NB4 (cell line): ENCODE measurements around the gene XRCC5.

ENCODE experiments used
- DNase-seq: peaks from one replicate; pipeline ENCODE4 v3.0.0; 2010; ENCODE audit warnings: low read depth
- H3K4me3 ChIP-seq: one replicate; pipeline ENCODE4 v1.5.1; 2011; ENCODE audit warnings: mild to moderate bottlenecking, low read depth, low read length, moderate library complexity
- MYC ChIP-seq: IDR thresholded peaks from 2 replicates; pipeline ENCODE4 v1.6.1; 2011; ENCODE audit warnings: low read depth, low read length
- POLR2A ChIP-seq: IDR thresholded peaks from 2 replicates; pipeline ENCODE4 v1.6.1; 2011; ENCODE audit warnings: mild to moderate bottlenecking; ENCODE audit not compliant: insufficient read length; ENCODE audit errors: extremely low read depth
- TF ChIP-seq, protein P1 (sequence below): IDR thresholded peaks from 2 replicates; pipeline ENCODE4 v1.6.1; 2011; ENCODE audit warnings: low read depth, low read length
- TF ChIP-seq, protein P2 (sequence below): IDR thresholded peaks from one replicate; pipeline ENCODE4 v1.5.1; 2012; ENCODE audit warnings: low read depth, low read length

XRCC5 gene

DNA sequence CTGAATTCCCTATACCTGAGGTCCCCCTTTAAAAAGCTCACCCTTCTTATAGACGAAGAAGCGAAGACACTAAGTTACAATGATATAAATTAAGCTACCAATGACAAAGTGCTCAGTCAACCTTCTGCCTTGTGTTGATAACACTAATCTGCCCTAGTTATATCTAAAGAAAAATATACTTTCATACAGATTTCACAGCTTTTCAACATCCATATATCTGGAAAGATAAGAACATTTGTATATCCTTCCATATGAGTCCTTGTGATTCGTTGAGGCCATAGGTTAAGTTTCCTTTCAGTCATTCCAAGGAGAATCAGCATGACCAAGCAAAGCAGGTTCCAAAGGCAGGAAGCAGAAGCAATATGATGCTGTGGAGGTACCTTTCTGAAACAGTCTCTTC lies 46.8 kb downstream of the XRCC5 start:
- no peak for DNase-seq
- no peak overlapping the region for H3K4me3 ChIP-seq
- TF ChIP-seq MYC (no peak), POLR2A (no peak)
- TF ChIP-seq, protein P1, sequence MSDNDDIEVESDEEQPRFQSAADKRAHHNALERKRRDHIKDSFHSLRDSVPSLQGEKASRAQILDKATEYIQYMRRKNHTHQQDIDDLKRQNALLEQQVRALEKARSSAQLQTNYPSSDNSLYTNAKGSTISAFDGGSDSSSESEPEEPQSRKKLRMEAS: no peak
- TF ChIP-seq, protein P2, sequence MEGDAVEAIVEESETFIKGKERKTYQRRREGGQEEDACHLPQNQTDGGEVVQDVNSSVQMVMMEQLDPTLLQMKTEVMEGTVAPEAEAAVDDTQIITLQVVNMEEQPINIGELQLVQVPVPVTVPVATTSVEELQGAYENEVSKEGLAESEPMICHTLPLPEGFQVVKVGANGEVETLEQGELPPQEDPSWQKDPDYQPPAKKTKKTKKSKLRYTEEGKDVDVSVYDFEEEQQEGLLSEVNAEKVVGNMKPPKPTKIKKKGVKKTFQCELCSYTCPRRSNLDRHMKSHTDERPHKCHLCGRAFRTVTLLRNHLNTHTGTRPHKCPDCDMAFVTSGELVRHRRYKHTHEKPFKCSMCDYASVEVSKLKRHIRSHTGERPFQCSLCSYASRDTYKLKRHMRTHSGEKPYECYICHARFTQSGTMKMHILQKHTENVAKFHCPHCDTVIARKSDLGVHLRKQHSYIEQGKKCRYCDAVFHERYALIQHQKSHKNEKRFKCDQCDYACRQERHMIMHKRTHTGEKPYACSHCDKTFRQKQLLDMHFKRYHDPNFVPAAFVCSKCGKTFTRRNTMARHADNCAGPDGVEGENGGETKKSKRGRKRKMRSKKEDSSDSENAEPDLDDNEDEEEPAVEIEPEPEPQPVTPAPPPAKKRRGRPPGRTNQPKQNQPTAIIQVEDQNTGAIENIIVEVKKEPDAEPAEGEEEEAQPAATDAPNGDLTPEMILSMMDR: no peak

DNA sequence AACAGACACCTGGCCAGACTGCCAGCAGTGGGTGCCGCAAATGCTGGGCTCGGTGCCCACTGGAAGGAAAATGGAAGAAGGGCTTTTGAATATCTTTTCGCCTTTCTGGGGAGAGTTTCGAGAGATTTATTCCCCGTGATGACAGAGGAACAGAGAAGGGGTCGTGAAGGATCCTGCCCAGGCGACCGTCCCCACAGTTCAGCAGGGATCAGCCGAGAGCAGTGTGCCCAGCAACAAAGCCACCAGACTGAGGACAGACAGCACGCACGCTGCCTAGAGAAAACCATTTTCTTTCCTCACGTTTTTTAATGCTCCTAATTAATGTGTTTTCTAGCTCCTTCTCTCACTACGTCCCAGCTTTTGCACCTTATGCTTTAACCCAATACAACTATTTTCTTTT lies 47.7 kb downstream of the XRCC5 start:
- no peak for DNase-seq
- no peak for TF ChIP-seq POLR2A
- TF ChIP-seq, protein P2: no peak
- TF ChIP-seq, protein P1: no peak
- TF ChIP-seq MYC: no peak
- H3K4me3 ChIP-seq: no peak overlapping the region

DNA sequence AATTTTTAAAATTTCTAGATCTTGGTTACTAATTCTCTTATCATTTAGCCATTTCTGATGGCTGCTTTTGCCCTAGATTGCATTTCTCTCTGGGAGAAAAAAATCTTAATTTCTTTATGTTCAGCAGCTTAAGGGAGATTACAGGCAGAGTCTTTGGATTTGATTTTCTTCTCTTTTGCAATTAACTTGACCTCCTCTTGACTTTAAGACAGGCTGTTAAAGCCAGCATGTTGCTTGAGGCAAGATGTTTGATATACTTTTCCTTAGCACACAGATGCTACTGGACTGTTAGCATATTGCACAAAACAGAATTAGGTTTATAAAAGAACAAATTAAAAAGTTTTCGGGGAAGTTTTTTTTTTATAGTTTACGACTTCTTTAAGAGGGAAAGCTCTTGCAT lies 50.0 kb downstream of the XRCC5 start:
- DNase-seq: no peak
- no peak overlapping the region for H3K4me3 ChIP-seq
- TF ChIP-seq, protein P2: no peak
- TF ChIP-seq MYC (no peak), POLR2A (no peak)
- TF ChIP-seq, protein P1: no peak

DNA sequence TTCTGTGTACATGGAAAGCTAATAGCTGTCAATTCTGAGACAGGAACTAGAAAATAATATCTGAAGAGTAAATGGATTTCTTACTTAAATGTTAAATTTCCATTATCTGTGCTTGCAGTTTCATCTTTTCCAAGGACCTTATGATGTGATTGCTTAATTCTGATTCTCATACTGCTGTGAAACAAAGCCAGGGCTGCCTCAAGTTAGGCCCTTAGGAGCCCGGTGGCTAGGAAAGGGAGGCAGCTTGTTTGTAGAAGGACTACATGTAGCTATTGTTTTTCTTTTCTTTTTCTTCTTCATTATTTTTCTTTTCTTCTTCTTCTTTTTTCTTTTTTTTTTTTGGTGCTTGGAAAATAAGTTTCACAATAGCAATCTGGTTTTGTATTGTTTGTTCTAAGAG lies 50.5 kb downstream of the XRCC5 start:
- no peak for TF ChIP-seq POLR2A
- TF ChIP-seq, protein P2: no peak
- TF ChIP-seq, protein P1: no peak
- H3K4me3 ChIP-seq: no peak overlapping the region
- DNase-seq: no peak

DNA sequence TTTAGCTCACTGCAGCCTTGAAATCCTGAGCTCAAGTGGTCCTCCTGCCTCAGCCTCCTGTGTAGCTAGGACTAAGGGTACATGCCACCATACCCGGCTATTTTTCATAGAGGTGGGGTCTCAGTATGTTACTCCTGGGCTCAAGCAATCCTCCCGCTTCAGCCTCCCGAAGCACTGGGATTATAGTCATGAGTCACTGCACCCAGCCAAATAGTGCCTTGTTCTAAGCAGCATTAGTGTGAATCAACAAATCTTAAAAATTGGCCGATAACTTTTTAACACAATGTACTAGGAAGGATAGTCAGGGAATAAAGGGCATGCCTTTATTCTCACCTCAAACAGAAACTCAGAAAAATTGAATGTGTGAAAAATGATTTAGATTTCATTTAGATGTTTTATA lies 51.6 kb downstream of the XRCC5 start:
- H3K4me3 ChIP-seq: no peak overlapping the region
- DNase-seq: no peak
- no peak for TF ChIP-seq POLR2A
- TF ChIP-seq, protein P1: no peak
- no peak for TF ChIP-seq MYC
- TF ChIP-seq, protein P2: no peak

DNA sequence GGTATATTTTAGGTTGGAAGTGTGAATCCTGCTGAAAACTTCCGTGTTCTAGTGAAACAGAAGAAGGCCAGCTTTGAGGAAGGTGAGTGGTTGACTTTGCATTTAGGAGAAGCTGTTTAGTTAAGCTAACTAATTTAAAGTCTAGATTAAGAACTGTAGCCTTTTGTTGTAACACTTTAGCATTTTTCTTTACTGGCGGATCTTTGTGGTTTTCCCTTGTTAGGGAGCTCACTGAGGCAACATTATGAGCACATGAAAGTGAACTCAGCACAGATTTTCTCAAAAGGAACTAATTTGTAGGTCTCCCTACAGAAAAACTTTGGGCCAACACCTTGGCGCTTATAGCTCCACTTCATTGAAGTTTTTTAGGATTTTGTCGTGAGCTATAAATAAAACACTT lies 52.8 kb downstream of the XRCC5 start:
- H3K4me3 ChIP-seq: no peak overlapping the region
- TF ChIP-seq POLR2A (no peak), MYC (no peak)
- TF ChIP-seq, protein P2: no peak
- TF ChIP-seq, protein P1: no peak

More for the DNA sequence above, 52.8 kb downstream of the XRCC5 start:
- DNase-seq: no peak
